Stimulated activated CD8-positive, alpha-beta memory T cell treated with anti-CD3 and anti-CD28 coated beads, Interleukin-15, amount 100 ng/mL, for 4 hours (primary cell): ENCODE results near the gene PIGZ.
A peak's percentile ranks its signal among the peaks of the same experiment; 100 is the strongest.

Experiments used
- DNase-seq, 2 donors: peaks; one replicate each; pipeline ENCODE4 v3.0.0-alpha.2; 2020; ENCODE audit warnings: low read depth in 2 of 2

PIGZ gene, protein sequence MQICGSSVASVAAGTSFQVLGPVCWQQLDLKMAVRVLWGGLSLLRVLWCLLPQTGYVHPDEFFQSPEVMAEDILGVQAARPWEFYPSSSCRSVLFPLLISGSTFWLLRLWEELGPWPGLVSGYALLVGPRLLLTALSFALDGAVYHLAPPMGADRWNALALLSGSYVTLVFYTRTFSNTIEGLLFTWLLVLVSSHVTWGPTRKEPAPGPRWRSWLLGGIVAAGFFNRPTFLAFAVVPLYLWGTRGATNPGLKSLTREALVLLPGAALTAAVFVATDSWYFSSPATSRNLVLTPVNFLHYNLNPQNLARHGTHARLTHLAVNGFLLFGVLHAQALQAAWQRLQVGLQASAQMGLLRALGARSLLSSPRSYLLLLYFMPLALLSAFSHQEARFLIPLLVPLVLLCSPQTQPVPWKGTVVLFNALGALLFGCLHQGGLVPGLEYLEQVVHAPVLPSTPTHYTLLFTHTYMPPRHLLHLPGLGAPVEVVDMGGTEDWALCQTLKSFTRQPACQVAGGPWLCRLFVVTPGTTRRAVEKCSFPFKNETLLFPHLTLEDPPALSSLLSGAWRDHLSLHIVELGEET

GRCh38 chr3:196968233-196969133 is at the start of gene PIGZ:
TSS of gene PIGZ (minus strand) at chr3:196968833. CDS start at chr3:196952031, 16,802 bp downstream.
- DNase-seq: peak in 1 of 2 donors; percentile 17

DNA sequence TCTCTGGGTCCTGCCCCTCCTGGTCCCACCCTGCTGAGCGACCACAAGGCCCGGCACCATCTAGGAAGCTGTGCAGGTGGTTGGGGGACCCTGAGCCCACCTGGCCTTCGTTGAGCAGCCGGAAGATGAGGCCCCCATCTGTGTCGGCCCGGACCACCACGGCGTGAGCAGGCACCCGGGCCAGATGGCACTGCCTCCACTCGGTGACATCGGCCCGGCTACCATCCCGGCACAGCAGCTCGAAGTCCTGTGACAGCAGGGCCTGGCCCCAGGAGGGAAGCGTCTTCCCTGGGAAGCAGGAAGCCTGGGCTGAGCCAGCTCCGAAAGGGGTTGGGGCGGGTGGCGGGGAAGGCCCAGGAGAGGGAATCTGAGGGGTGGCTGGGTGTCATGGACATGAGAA is 48.4 kb upstream of the PIGZ start:
- no peak for DNase-seq

DNA sequence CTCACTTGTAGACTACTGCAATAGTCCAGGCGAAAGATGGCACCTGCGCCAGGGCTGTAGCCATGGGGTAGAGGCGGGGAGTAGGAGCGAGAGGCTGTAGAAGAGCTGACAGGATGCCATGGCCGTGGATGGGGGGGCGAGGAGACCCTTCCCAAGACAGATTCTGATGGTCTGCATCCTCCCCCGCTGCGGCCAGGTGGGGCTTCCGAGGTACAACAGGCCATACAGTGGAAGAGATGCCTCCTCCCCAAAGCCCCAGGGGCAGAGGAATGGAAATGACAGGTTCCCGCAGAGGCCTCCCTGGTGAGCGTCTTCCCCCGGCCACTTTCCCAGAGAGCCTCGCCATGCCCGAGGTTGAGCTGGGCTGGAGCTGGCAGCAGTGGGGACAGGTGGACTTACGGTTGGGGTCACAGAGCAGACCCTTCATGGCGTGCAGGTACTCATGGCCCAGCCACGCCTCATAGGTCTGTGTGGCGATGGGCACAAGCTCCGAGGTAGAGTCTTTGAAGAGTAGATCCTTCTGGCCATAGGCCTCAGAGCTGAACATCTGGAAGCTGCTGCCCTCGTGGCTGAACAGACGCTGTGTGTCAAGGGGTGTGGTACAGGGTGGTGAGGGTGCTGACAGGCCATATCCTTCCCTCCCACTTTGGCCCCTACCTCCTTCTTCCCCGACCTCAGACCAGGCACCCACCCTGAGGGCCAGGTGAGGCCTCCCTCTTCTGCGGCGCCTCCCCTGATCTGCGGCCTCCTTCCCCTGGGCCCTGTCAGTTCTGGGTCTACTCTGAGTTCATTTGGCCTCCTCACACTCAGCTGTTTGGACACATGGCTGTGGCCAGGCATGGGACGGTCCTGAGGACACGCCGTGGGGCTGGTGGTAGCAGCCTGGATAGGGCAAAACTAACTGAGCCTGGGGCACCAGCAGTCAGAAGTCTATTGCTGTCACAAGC is 47.4 kb upstream of the PIGZ start:
- no peak for DNase-seq

- DNase-seq: no peak
Measured at GRCh38 chr3:197014942-197015575, 46.4 kb upstream of the PIGZ start.

DNA sequence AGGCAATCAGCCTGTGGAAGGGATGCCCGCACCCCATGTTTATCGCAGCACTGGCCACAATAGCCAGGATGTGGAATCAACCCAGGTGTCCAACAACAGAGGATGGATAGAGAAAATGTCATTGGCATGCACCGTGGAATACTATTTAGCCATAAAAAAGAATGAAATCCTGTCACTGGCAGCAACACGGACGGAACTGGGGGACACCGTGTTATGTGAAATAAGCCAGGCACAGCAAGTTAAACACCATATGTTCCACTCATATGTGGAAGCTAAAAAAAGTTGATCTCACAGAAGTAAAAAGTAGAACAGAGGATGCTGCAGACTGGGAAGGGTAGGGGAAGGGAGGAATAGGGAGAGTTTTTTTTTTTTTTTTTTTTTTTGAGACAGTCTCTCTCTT is 45.4 kb upstream of the PIGZ start:
- no peak for DNase-seq

DNA sequence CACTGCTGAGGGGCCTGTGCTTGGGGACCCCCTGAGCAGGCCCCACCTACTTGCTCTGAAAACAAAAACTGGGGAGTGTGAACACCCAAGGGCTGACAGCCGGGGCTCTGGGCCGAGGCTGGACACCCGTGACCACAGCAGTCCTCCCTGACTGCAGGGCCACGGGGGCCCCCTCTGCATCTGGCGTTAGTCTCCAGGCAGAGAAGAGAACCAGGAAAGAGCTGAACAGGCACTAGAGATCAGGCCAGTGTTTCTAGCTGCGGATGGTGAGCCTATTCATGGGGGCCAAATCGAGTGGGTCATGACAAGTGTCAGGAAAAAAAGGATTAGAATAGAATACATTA is 43.9 kb upstream of the PIGZ start:
- DNase-seq: no peak

GRCh38 chr3:197011780-197012539 is 43.3 kb upstream of the PIGZ start:
- no peak for DNase-seq

DNA sequence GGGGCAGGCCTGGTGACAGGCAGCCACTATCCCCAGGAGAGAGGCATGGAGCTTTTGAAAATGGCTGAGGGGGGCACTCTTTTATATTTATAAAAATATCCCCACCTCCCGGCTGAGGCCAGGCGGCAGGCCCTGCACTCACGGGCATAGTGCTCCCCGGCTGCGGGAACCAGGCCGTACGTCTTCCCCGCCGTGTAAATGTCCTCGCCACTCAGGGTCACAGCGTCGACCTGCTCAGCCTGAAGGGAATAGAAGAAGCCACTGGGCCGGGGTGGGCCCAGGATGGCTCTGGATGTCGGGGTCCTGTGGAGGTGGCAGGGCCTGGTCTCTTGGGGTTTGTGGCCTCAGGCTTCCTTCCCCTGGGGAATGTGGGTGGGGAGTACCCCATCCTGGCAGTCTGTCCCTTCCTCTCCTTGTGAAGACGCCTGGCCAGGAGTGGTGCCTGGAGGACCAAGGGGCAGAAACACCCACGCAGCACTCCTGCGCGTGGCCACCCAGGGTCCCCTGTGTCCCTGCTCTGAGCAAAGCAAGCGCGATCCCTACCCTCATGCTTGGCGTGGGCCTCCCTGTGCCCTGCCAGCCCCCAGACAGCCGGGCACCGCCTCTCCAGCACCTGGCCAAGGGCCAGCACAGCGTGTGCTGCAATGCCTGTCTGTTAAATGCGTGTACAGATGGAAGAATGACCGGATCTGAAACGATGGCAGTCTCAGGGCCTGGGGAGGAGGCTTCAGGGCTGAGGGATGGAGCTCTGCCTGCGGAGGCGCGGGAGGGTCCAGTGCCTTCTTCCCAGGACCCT is 42.1 kb upstream of the PIGZ start:
- DNase-seq: no peak

DNA sequence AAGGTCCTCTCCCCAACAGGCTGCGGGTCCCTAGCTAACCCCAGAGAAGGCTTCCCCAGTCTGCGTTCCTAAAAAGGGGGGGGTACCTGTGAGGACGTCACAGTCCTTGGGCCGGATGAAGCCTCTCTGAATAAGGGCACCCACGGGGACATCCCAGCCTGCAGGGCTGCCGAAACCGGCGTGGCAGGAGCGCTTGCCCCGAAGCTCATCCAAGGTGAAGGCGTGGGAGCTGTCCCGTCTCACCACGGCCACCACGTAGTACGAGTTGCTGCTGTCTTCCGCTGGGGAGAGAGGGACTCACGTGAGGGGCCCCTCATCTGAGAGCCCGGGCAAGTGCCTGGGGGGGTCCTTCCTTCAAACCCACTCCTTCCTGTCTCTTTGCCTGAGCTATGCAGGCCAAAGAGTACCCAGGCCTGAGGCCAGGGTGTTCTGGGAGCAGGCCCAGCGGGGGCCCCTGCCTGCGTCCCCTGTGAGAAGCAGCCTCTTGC is 40.9 kb upstream of the PIGZ start:
- DNase-seq: no peak

DNA sequence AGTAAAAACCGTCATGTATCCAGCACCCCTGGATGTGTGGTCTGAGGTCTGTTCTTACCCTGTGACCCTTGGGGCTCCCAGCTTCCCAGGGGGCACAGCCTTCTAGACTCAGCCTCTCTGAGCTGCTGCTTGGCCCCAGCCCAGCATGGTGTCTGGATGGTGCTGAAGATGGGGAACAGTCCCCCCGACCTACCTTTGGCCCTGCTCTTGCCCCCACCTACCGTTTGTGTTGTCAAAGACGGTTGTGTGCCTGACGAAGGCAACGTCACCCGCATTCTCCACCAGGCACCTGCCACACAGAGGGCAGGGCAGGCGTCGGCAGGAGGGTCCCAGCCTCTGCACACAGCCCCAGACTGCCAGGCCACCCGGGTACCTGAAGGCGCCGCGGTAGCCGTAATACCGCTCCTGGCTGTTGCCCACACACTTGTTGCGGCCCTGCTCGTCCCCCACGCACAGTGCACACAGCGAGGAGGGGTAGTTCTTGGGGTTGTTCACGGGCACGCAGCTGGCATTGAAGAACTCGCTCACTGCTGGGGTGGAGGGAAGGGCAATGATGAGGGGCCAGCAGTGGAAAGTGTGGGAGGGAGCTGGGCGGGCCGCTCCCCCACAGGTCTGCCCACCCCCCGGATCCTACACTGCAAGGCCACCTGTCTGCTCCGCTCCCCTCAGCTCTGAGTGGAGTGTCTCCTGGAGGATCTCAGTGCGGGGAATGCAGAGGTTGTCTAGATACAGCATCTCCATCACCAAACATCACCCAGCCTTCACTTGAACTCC is 40.0 kb upstream of the PIGZ start:
- DNase-seq: no peak

DNA sequence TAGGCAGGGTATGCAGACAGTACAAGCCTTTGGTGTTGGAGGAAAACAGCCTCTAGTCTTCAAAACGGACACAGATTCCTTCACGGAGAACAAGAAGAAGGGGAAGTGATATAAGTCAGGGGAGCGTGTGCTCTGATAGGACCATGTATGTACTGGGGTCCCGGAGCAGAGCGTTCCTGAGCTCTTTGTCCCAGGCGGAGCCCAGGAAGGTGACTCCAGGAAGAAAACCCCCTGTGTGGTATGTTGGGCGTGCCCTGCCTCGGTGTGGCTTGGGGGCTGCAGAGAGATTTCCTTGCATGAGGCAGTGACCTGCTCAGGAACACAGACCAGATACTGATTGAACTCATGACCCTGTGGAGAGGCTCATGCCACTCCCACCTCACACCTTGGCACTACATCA is 39.3 kb upstream of the PIGZ start:
- no peak for DNase-seq

DNA sequence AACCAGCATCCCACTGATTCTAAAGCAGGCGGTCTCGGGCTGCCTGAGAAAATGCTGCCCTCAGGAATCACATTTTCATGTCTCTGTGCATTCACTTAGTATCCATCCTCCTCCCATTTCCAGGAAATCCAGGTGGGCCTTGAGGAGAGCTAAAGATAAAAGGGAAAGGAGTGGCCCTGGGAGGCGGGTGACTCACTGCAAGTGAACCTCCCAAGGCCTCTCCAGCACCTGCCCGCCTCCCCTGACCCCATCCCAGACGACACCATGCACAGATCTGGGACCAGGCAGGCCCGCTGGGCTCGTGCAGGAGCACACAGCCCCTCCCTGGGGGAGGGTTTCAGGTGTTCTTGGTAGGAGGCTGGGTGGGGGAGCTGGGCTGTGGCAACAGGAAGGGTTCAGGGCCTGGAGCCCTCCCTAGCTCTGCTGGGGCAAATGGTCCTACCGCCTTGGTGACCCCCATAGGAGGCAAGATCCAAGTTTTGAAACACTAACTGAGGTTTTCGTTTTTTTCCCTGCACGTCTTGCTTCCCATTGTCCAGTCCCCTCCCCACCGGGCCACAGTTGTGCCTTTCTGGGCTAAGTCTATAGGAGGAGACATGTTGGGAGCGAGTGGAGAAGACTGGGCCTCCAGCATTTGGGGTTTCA is 38.8 kb upstream of the PIGZ start:
- no peak for DNase-seq

DNA sequence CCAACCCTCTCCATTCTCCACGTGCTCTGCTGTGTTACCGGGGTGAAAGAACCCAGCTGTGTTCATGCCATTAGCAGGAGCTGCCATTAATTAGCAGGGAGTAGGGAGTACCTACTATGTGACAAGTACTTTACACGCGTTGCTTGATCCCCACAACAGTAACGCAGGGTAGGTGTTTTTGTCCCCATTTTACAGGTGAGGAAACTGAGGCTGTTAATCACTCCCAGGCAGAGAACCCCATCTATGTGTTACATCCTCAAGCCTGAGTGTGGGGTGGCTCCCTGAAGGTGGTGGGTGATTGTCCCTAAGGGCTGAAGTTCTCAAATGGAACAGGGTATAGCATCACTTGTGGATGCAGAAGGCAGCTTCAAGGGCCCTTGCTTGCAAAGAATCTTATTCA is 38.2 kb upstream of the PIGZ start:
- no peak for DNase-seq

DNA sequence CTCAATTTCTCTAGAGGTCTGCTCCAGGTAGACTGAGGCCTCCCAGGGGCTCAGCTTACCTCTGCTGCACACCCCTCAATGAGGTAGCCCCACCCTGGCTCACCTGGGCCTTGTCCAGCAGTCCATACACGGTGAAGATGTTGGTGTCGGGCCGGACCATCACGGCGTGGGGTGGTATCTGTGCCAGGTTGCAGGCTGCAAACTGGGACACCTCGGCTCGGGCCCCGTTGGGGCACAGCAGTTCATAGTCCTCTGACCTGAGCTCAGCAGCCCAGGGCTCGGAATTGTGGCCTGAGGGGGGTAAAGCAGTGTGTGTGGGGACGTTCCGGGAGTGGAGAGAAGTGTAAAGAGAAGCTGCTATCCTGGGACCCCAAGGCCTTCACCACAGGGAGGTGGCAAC is 37.8 kb upstream of the PIGZ start:
- no peak for DNase-seq

- no peak for DNase-seq
Measured at GRCh38 chr3:197003461-197004385, 35.1 kb upstream of the PIGZ start.

GRCh38 chr3:197002701-197003454 is 34.2 kb upstream of the PIGZ start:
- DNase-seq: peak; percentile 69 to 71
